Measurements from ENCODE around the gene MIGA2. TPM values are rescaled to one million over a fixed set of nuclear protein-coding genes. Genes with fewer than 3 reads are reported as not detected.

Gene MIGA2
- total and polyA plus RNA-seq, 2 of the 4 experiments (the other 2 are of a cell fraction), result 12.5 to 25.3 TPM

- no peak overlapping the region for H4K91ac ChIP-seq (ENCODE audit: insufficient read depth, low read depth, low read length)
- no peaks in the 10 kb centered on the region for H3K9me3 ChIP-seq (ENCODE audit: control insufficient read depth, insufficient read depth, low read length)
- no peak overlapping the region for H2AK5ac ChIP-seq (ENCODE audit: low read depth, low read length)
- H2BK5ac ChIP-seq (ENCODE audit: low read depth, low read length, poor library complexity, severe bottlenecking), result no peak overlapping the region
- H3K9me1 ChIP-seq (ENCODE audit: insufficient read depth, low read length), result 0 out of 2 replicates have a peak, but pooled peaks cover 3% of the 10 kb centered on the region
- no peak overlapping the region for H3K56ac ChIP-seq (ENCODE audit: extremely low read depth, insufficient read depth, low read length)
- H3K4ac ChIP-seq (ENCODE audit: low read depth, low read length), result no peak overlapping the region
- H4K5ac ChIP-seq (ENCODE audit: low read depth, low read length), result no peak overlapping the region
- ATAC-seq (ENCODE audit: low read depth) (no peak), DNase-seq (no peak)
- H3K79me1 ChIP-seq (ENCODE audit: low read depth in 1 of 2, low read length in 2 of 2), result peaks cover 20 to 59% of the 10 kb centered on the region in 2 experiments
- H2AFZ ChIP-seq (replicated peaks; ENCODE audit: low read length, poor library complexity), result no peak overlapping the region
- H4K20me1 ChIP-seq (ENCODE audit: insufficient read depth, low read length), result peaks cover 4% of the 10 kb centered on the region
- no peak overlapping the region for H3K4me2 ChIP-seq (ENCODE audit: low read depth, low read length)
- no TSS peak for BruUV-seq (replicated peaks)
- POLR2A ChIA-PET (ENCODE audit: unreplicated experiment), result no interaction called here
- no peak overlapping the region for H2BK120ac ChIP-seq (ENCODE audit: low read depth, low read length)
- 100% methylated on average over 2 of the region's 10 CpGs; no CpG with 5 or more reads in 1 of the 2 experiments for WGBS, 2 experiments (ENCODE audit: extremely low coverage in 2 of 2, insufficient read length in 1 of 2)
- no peak overlapping the region for H3K23ac ChIP-seq (ENCODE audit: low read depth, low read length)
- H3K9ac ChIP-seq (ENCODE audit: low read depth, low read length), result no peak overlapping the region
- no peak overlapping the region for H3K18ac ChIP-seq (ENCODE audit: low read depth, low read length)
- no peak overlapping the region for H2BK15ac ChIP-seq (ENCODE audit: low read depth, low read length)
- dilution Hi-C loops (cut with HindIII; ENCODE audit: low sequenced_read_pairs, unreplicated experiment) (no loop called here), in situ Hi-C loops (cut with MboI; ENCODE audit: low sequenced_read_pairs) (no loop called here), intact Hi-C loops (cut with micrococcal nuclease) (no loop called here)
- CTCF ChIA-PET, result interaction anchor here (0.9 kb wide), 1 partner anchor 16 kb away, joined by 3 read pairs; no protein-coding TSS in a partner anchor
- no peak overlapping the region for H2BK20ac ChIP-seq (ENCODE audit: low read depth, low read length)
- TF ChIP-seq RFX5 (IDR thresholded peaks at IDR 0.05; ENCODE audit: low read depth, low read length) (no peak), BHLHE40 (IDR thresholded peaks at IDR 0.05; ENCODE audit: low read depth, low read length) (no peak), RAD21 (IDR thresholded peaks at IDR 0.05; ENCODE audit: low read length) (no peak), FOS (IDR thresholded peaks at IDR 0.05; ENCODE audit: low read depth, low read length) (no peak), SMC3 (IDR thresholded peaks at IDR 0.05; ENCODE audit: low read depth, low read length) (no peak), RCOR1 (IDR thresholded peaks at IDR 0.05; ENCODE audit: insufficient replicate concordance, low read length) (no peak), USF2 (IDR thresholded peaks at IDR 0.05; ENCODE audit: low read depth, low read length) (no peak), CEBPB (IDR thresholded peaks at IDR 0.05; ENCODE audit: low read depth, low read length) (no peak), MAZ (IDR thresholded peaks at IDR 0.05; ENCODE audit: borderline replicate concordance, low read depth, low read length) (no peak), POLR2A (IDR thresholded peaks at IDR 0.05; ENCODE audit: low read depth, low read length) (no peak)
- TF ChIP-seq, protein P1, sequence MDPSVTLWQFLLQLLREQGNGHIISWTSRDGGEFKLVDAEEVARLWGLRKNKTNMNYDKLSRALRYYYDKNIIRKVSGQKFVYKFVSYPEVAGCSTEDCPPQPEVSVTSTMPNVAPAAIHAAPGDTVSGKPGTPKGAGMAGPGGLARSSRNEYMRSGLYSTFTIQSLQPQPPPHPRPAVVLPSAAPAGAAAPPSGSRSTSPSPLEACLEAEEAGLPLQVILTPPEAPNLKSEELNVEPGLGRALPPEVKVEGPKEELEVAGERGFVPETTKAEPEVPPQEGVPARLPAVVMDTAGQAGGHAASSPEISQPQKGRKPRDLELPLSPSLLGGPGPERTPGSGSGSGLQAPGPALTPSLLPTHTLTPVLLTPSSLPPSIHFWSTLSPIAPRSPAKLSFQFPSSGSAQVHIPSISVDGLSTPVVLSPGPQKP (IDR thresholded peaks at IDR 0.05; ENCODE audit: borderline replicate concordance, low read depth, low read length), result no peak
- H3K27me3 ChIP-seq (ENCODE audit: control insufficient read depth, insufficient read depth, low read length), result no peaks in the 10 kb centered on the region
- H3K14ac ChIP-seq (replicated peaks; ENCODE audit: low read depth, low read length), result no peak overlapping the region
- no peak overlapping the region for H4K8ac ChIP-seq (ENCODE audit: low read depth in 2 of 2, low read length in 2 of 2)
- H3K4me3 ChIP-seq (ENCODE audit: insufficient read depth, low read depth, low read length), result no peak overlapping the region
- H3K27ac ChIP-seq (ENCODE audit: insufficient read depth, low read length), result no peak overlapping the region
- H2AK9ac ChIP-seq (replicated peaks; ENCODE audit: low read depth, low read length, poor library complexity), result peak overlapping the region; percentile 57
- H3K36me3 ChIP-seq (ENCODE audit: control insufficient read depth, insufficient read depth, low read length), result peaks cover 19% of the 10 kb centered on the region
- H3K4me1 ChIP-seq (ENCODE audit: control insufficient read depth, insufficient read depth, low read length), result peaks cover 7% of the 10 kb centered on the region
These were observed 72.5 kb downstream of the MIGA2 start for GRCh38 chr9:129108805-129109536.

All from IMR-90 (cell line).